GM18909 (cell line): ENCODE data around the gene PAK2.
"Not testable (repeated sequence)": the region's sequence is repeated elsewhere in the genome, so short reads cannot be mapped to it uniquely, and the experiment has no call there.

ENCODE experiments used
- ATAC-seq: cut with Tn5 transposase; IDR thresholded peaks from one replicate; pipeline ENCODE4 v1.9.1; 2021; ENCODE audit warnings: mild to moderate bottlenecking; ENCODE audit not compliant: unreplicated experiment, poor library complexity

Gene PAK2

GRCh38 chr3:196777836-196778235 is 38.2 kb downstream of the PAK2 start:
- no peak for ATAC-seq

GRCh38 chr3:196778755-196779154 is 39.1 kb downstream of the PAK2 start:
- ATAC-seq = no peak

- no peak for ATAC-seq
Measured at GRCh38 chr3:196782511-196782910, 42.9 kb downstream of the PAK2 start.

GRCh38 chr3:196788528-196788927 is 48.9 kb downstream of the PAK2 start:
- ATAC-seq = no peak

GRCh38 chr3:196789885-196790359 is 50.3 kb downstream of the PAK2 start:
- ATAC-seq = no peak

GRCh38 chr3:196790636-196791035 is 51.0 kb downstream of the PAK2 start:
- ATAC-seq = no peak

GRCh38 chr3:196792771-196793170 is 53.1 kb downstream of the PAK2 start:
- no peak for ATAC-seq

GRCh38 chr3:196793246-196793645 is 53.6 kb downstream of the PAK2 start:
- ATAC-seq = no peak

- ATAC-seq = no peak
Measured at GRCh38 chr3:196794467-196794866, 54.8 kb downstream of the PAK2 start.

GRCh38 chr3:196796317-196796716 is 56.7 kb downstream of the PAK2 start:
- ATAC-seq = no peak

- ATAC-seq = no peak
Measured at GRCh38 chr3:196800742-196801434, 61.2 kb downstream of the PAK2 start.

GRCh38 chr3:196803891-196804468 is 64.3 kb downstream of the PAK2 start:
- no peak for ATAC-seq

- no peak for ATAC-seq
Measured at GRCh38 chr3:196804773-196805172, 65.1 kb downstream of the PAK2 start.

- ATAC-seq = no peak
Measured at GRCh38 chr3:196810963-196811581, 71.4 kb downstream of the PAK2 start.

- no peak for ATAC-seq
Measured at GRCh38 chr3:196812853-196813252, 73.2 kb downstream of the PAK2 start.

GRCh38 chr3:196813903-196814302 is 74.2 kb downstream of the PAK2 start:
- no peak for ATAC-seq

GRCh38 chr3:196821806-196822355 is 82.2 kb downstream of the PAK2 start:
- ATAC-seq = no peak

- ATAC-seq = not testable (repeated sequence)
Measured at GRCh38 chr3:196829651-196830050, 90.0 kb downstream of the PAK2 start.

GRCh38 chr3:196835086-196835485 is 95.4 kb downstream of the PAK2 start:
- ATAC-seq = no peak

- not testable (repeated sequence) for ATAC-seq
Measured at GRCh38 chr3:196836626-196837025, 97.0 kb downstream of the PAK2 start.

GRCh38 chr3:196837819-196838420 is 98.3 kb downstream of the PAK2 start:
- no peak for ATAC-seq
